CD14-positive monocyte (primary cell): ENCODE results near the gene RFX6. TPM values are rescaled to one million over a fixed set of nuclear protein-coding genes. Genes with fewer than 3 reads are reported as not detected.

Experiments used
- DNase-seq, 3 donors: peaks; one replicate each; pipeline ENCODE4 v3.0.0-alpha.2; 2011 to 2022
- H2AFZ ChIP-seq: 2 replicates; pipeline ENCODE4 v1.6.0; 2012; ENCODE audit warnings: mild to moderate bottlenecking, low read depth, low read length, inconsistent platforms; ENCODE audit not compliant: insufficient read depth, poor library complexity, severe bottlenecking
- H3K27ac ChIP-seq, 2 donors: 1 replicate in 1 of 2; 2 replicates in 1 of 2; pipeline ENCODE4 v1.5.1; 2012 to 2013; ENCODE audit warnings: low read length in 2 of 2, control low read depth in 1 of 2, inconsistent platforms in 1 of 2, low read depth in 1 of 2, mild to moderate bottlenecking in 1 of 2
- H3K27me3 ChIP-seq, 2 donors: one replicate each; pipeline versions ENCODE4 v1.6.0 to v1.6.1; 2011 to 2013; ENCODE audit warnings: low read length in 2 of 2; ENCODE audit not compliant: control insufficient read depth in 2 of 2, insufficient read depth in 2 of 2
- H3K36me3 ChIP-seq, 2 donors: replicated peaks in 1 of 2; 1 replicate in 1 of 2; 2 replicates in 1 of 2; pipeline versions ENCODE4 v1.5.1 to v1.6.1; 2012 to 2013; ENCODE audit warnings: low read length in 2 of 2, control low read depth in 1 of 2, inconsistent platforms in 1 of 2, mild to moderate bottlenecking in 1 of 2; ENCODE audit not compliant: insufficient read depth in 2 of 2, control insufficient read depth in 1 of 2
- H3K4me1 ChIP-seq, 2 donors: 1 replicate in 1 of 2; 2 replicates in 1 of 2; pipeline versions ENCODE4 v1.5.1 to v1.6.1; 2012 to 2013; ENCODE audit warnings: low read length in 2 of 2, control low read depth in 1 of 2, inconsistent platforms in 1 of 2, mild to moderate bottlenecking in 1 of 2, moderate library complexity in 1 of 2; ENCODE audit not compliant: insufficient read depth in 2 of 2, control insufficient read depth in 1 of 2
- H3K4me2 ChIP-seq: replicated peaks from 2 replicates; pipeline ENCODE3; 2012; ENCODE audit warnings: low read length, moderate library complexity, mild to moderate bottlenecking; ENCODE audit not compliant: poor library complexity, severe bottlenecking; ENCODE audit errors: extremely low read depth
- H3K4me3 ChIP-seq, 3 experiments: fragments of 200-600 bp in 1 of 3; sonication (generic) in 1 of 3; replicated peaks in 1 of 3; 1 replicate in 2 of 3; 2 replicates in 1 of 3; pipeline ENCODE4 v1.5.1; 2011 to 2013; ENCODE audit warnings: low read length in 3 of 3, mild to moderate bottlenecking in 3 of 3, control low read depth in 2 of 3, low read depth in 2 of 3, inconsistent platforms in 1 of 3, moderate library complexity in 1 of 3
- H3K79me2 ChIP-seq: 2 replicates; pipeline ENCODE4 v1.6.0; 2012; ENCODE audit warnings: mild to moderate bottlenecking, control low read depth, inconsistent platforms, low read length, moderate library complexity; ENCODE audit not compliant: insufficient read depth
- H3K9ac ChIP-seq: 2 replicates; pipeline ENCODE4 v1.6.0; 2017; ENCODE audit warnings: low read length, mild to moderate bottlenecking; ENCODE audit not compliant: insufficient read depth, poor library complexity, severe bottlenecking
- H3K9me3 ChIP-seq, 2 donors: replicated peaks in 1 of 2; 1 replicate in 1 of 2; 2 replicates in 1 of 2; pipeline versions ENCODE4 v1.5.1 to v1.6.1; 2012 to 2013; ENCODE audit warnings: low read length in 2 of 2, control low read depth in 1 of 2; ENCODE audit not compliant: control insufficient read depth in 1 of 2, insufficient read depth in 1 of 2
- H4K20me1 ChIP-seq: 2 replicates; pipeline ENCODE4 v1.6.0; 2012; ENCODE audit warnings: mild to moderate bottlenecking, low read length, control low read depth, moderate library complexity; ENCODE audit not compliant: insufficient read depth
- H3K27ac Mint-ChIP-seq, 7 donors: one replicate each; pipeline ENCODE4 v1.8.0; 2020; ENCODE audit warnings: mild to moderate bottlenecking in 7 of 7, mixed read lengths in 7 of 7, moderate library complexity in 6 of 7, inconsistent platforms in 2 of 7
- H3K27me3 Mint-ChIP-seq, 3 donors: one replicate each; pipeline ENCODE4 v1.8.0; 2021 to 2022; ENCODE audit warnings: low read depth in 3 of 3, mild to moderate bottlenecking in 3 of 3, mixed read lengths in 3 of 3, moderate library complexity in 3 of 3, inconsistent platforms in 1 of 3
- H3K36me3 Mint-ChIP-seq, 2 donors: one replicate each; pipeline ENCODE4 v1.8.0; 2020; ENCODE audit warnings: mixed read lengths in 2 of 2, inconsistent platforms in 1 of 2, mild to moderate bottlenecking in 1 of 2
- H3K4me1 Mint-ChIP-seq: one replicate; pipeline ENCODE4 v1.8.0; 2020; ENCODE audit warnings: mild to moderate bottlenecking, mixed read lengths
- H3K4me3 Mint-ChIP-seq, 2 donors: one replicate each; pipeline ENCODE4 v1.8.0; 2020; ENCODE audit warnings: mild to moderate bottlenecking in 2 of 2, mixed read lengths in 2 of 2, moderate library complexity in 1 of 2
- H3K9me3 Mint-ChIP-seq, 7 donors: one replicate each; pipeline ENCODE4 v1.8.0; 2020 to 2022; ENCODE audit warnings: mixed read lengths in 7 of 7, mild to moderate bottlenecking in 6 of 7, moderate library complexity in 6 of 7, inconsistent platforms in 2 of 7
- CTCF ChIP-seq: fragments of 200-600 bp; IDR thresholded peaks from one replicate; pipeline ENCODE4 v1.8.0; 2022; ENCODE audit warnings: antibody characterized with exemption, mild to moderate bottlenecking
- WGBS: methylation state at CpG from one replicate; pipeline ENCODE4 v1.1.5; 2013; ENCODE audit warnings: missing lambda C conversion rate; ENCODE audit not compliant: insufficient coverage; 5-methylcytosine and 5-hydroxymethylcytosine counted together
- intact Hi-C, 2 donors: fragments of 100-400 bp; cut with micrococcal nuclease; formaldehyde crosslinking; loops; one replicate each; pipeline versions ENCODE4 v1.15.0 to v1.15.1; 2023
- polyA plus RNA-seq, 3 donors: library from polyadenylated mRNA; depleted of rRNA in 1 of 3; unstranded in 2 of 3; stranded (reverse) in 1 of 3; fragments of 300-500 nt in 2 of 3; fragments of >200 nt in 1 of 3; fragmentation: Illumina TruSeq in 2 of 3; gene quantifications; 1 replicate in 2 of 3; 2 replicates in 1 of 3; pipeline ENCODE4 v1.2.3, GENCODE V29; 2012 to 2021

The RFX6 gene
- polyA plus RNA-seq, 3 donors = not detected

- H3K9me3 ChIP-seq = no peaks in the 10 kb centered on the region
- H2AFZ ChIP-seq = no peak overlapping the region
- Mint-ChIP-seq H3K4me1 (no peaks in the 10 kb centered on the region), H3K4me3 (no peak overlapping the region), H3K36me3 (no peaks in the 10 kb centered on the region), H3K27ac (no peak overlapping the region), H3K27me3 (peaks cover 0 to 9% (median 0%) of the 10 kb centered on the region in 3 donors), H3K9me3 (no peaks in the 10 kb centered on the region)
- no peaks in the 10 kb centered on the region for H3K36me3 ChIP-seq
- WGBS = 92% methylated on average over 2 of the region's 3 CpGs
- no peaks in the 10 kb centered on the region for H3K4me1 ChIP-seq
- no peaks in the 10 kb centered on the region for H3K79me2 ChIP-seq
- DNase-seq = no peak
- no peak overlapping the region for H3K27ac ChIP-seq
- no peak overlapping the region for H3K9ac ChIP-seq
- H4K20me1 ChIP-seq = no peaks in the 10 kb centered on the region
- no peak overlapping the region for H3K4me3 ChIP-seq
- no peak for TF ChIP-seq CTCF
- peaks cover 2 to 7% of the 10 kb centered on the region in 2 donors for H3K27me3 ChIP-seq
- no peak overlapping the region for H3K4me2 ChIP-seq
- intact Hi-C loops = no loop called here
Measured at GRCh38 chr6:116884530-116884929, 7.5 kb downstream of the RFX6 start.

GRCh38 chr6:116887168-116887567 is 10.1 kb downstream of the RFX6 start:
- H3K9ac ChIP-seq = no peak overlapping the region
- no peaks in the 10 kb centered on the region for H3K9me3 Mint-ChIP-seq
- peaks cover 0 to 4% of the 10 kb centered on the region in 2 donors for H3K27me3 ChIP-seq
- no peak for DNase-seq
- no peak for TF ChIP-seq CTCF
- H3K27me3 Mint-ChIP-seq = peaks cover 0 to 9% (median 0%) of the 10 kb centered on the region in 3 donors
- intact Hi-C loops = no loop called here
- H3K27ac ChIP-seq = no peak overlapping the region
- no peaks in the 10 kb centered on the region for H4K20me1 ChIP-seq
- H3K9me3 ChIP-seq = no peaks in the 10 kb centered on the region
- H3K36me3 Mint-ChIP-seq = no peaks in the 10 kb centered on the region
- 65% methylated on average over 2 of the region's 3 CpGs for WGBS
- H3K4me3 Mint-ChIP-seq = no peak overlapping the region
- H3K4me1 ChIP-seq = no peaks in the 10 kb centered on the region
- H3K79me2 ChIP-seq = no peaks in the 10 kb centered on the region
- H3K4me3 ChIP-seq = no peak overlapping the region
- H3K4me2 ChIP-seq = no peak overlapping the region
- H2AFZ ChIP-seq = no peak overlapping the region
- no peaks in the 10 kb centered on the region for H3K36me3 ChIP-seq
- H3K27ac Mint-ChIP-seq = no peak overlapping the region
- H3K4me1 Mint-ChIP-seq = no peaks in the 10 kb centered on the region
